Measurements from ENCODE around the gene CAPN5.
A peak's percentile ranks its signal among the peaks of the same experiment; 100 is the strongest.

The CAPN5 gene

DNA sequence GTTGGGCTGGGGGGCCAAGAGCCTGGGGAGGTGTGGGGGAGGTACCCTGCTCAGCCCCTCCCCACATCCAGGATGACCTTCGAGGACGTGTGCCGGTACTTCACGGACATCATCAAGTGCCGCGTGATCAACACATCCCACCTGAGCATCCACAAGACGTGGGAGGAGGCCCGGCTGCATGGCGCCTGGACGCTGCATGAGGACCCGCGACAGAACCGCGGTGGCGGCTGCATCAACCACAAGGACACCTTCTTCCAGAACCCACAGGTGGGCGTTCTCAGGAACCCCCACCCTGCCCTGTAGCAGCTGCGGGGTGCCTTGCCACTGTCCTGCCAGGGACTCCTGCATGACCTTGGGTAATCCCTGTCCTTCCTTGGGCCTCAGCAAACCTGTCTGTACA lies 51.3 kb downstream of the CAPN5 start:
- no peaks in the 10 kb centered on the region for H3K36me3 Mint-ChIP-seq (ENCODE audit: low read depth)
- H3K4me3 Mint-ChIP-seq = no peak overlapping the region
- no peaks in the 10 kb centered on the region for H3K27me3 Mint-ChIP-seq
- H3K4me1 Mint-ChIP-seq (ENCODE audit: low read depth) = no peaks in the 10 kb centered on the region
- no peak overlapping the region for H3K27ac Mint-ChIP-seq
- H3K9me3 Mint-ChIP-seq = no peaks in the 10 kb centered on the region

DNA sequence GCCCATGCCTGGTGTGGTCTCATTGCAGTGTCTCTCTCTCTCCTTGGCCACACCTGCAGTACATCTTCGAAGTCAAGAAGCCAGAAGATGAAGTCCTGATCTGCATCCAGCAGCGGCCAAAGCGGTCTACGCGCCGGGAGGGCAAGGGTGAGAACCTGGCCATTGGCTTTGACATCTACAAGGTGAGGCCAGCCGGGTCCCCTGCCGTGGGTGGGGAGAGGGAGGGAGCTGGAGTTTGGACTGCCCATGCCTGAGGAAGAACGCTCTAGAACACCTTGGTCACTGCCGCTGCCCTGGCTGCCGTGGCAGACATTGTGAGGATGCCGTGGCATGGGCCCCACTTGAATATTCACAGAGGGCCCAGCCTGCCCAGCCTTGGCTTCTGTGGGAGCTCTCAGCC lies 52.2 kb downstream of the CAPN5 start:
- Mint-ChIP-seq H3K9me3 (no peaks in the 10 kb centered on the region), H3K27ac (no peak overlapping the region), H3K4me3 (no peak overlapping the region), H3K36me3 (ENCODE audit: low read depth) (no peaks in the 10 kb centered on the region), H3K27me3 (no peaks in the 10 kb centered on the region), H3K4me1 (ENCODE audit: low read depth) (no peaks in the 10 kb centered on the region)

DNA sequence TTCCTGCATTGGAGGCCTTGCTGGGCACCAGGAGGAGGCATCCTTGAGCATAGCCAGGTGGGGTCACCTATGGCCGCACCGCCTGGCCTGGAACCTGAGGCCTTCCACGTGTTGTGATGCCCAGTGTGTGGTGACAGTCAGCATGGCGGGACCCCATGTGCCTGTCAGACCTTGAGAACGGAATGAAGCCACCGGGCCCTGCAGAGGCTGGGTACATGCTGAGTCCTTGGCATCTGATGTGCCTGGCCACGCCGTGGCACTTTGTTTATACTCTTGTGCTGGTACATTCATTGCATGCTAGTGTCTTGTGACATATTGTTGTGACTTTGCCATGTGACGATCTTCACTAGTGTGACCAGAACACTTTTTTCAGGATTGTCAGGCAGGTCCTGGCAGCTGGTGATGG lies 52.8 kb downstream of the CAPN5 start:
- Mint-ChIP-seq H3K4me3 (no peak overlapping the region), H3K27me3 (no peaks in the 10 kb centered on the region), H3K27ac (no peak overlapping the region), H3K9me3 (no peaks in the 10 kb centered on the region), H3K4me1 (ENCODE audit: low read depth) (no peaks in the 10 kb centered on the region), H3K36me3 (ENCODE audit: low read depth) (no peaks in the 10 kb centered on the region)

DNA sequence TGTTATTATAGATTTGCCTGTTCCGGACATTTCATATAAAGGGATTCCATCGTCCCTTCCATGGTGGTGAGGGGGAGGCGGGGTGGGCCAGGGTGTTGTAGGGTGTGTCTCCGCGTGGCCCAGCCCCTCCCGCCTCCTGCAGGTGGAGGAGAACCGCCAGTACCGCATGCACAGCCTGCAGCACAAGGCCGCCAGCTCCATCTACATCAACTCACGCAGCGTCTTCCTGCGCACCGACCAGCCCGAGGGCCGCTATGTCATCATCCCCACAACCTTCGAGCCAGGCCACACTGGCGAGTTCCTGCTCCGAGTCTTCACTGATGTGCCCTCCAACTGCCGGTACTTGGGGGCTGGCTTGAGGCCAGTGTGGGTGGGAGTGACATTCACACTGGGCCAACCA lies 53.8 kb downstream of the CAPN5 start:
- Mint-ChIP-seq H3K4me1 (ENCODE audit: low read depth) (no peaks in the 10 kb centered on the region), H3K9me3 (no peaks in the 10 kb centered on the region), H3K36me3 (ENCODE audit: low read depth) (no peaks in the 10 kb centered on the region), H3K27ac (no peak overlapping the region), H3K4me3 (no peak overlapping the region), H3K27me3 (no peaks in the 10 kb centered on the region)

DNA sequence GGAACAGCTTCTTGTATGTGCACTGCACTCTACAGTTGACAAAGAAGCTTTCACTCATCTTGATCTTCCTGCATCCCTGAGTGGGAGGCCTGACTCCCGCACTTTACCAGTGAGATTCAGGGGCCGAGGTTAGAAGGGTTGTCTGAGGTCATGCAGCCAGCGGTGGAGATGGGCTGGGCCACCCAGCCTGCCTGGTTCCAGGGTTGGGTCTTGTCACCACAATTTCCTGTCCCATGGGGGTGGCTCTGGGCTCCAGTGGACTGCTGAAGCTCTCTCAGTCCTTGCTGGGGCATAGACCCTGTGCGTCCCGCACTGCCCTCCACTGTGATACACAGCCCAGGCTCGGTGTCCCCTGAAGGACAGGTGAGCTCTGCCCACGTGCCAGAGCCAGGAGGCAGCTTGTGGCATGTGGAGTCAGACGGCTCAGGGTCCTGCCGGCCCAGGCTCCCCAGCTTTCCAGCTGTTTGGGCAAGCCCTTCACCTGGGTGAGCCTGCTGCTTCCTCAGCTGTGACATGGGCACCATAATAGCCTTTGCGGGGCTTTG lies 54.4 kb downstream of the CAPN5 start:
- Mint-ChIP-seq H3K9me3 (no peaks in the 10 kb centered on the region), H3K4me3 (no peak overlapping the region), H3K27ac (no peak overlapping the region), H3K4me1 (ENCODE audit: low read depth) (no peaks in the 10 kb centered on the region), H3K36me3 (ENCODE audit: low read depth) (no peaks in the 10 kb centered on the region), H3K27me3 (no peaks in the 10 kb centered on the region)

DNA sequence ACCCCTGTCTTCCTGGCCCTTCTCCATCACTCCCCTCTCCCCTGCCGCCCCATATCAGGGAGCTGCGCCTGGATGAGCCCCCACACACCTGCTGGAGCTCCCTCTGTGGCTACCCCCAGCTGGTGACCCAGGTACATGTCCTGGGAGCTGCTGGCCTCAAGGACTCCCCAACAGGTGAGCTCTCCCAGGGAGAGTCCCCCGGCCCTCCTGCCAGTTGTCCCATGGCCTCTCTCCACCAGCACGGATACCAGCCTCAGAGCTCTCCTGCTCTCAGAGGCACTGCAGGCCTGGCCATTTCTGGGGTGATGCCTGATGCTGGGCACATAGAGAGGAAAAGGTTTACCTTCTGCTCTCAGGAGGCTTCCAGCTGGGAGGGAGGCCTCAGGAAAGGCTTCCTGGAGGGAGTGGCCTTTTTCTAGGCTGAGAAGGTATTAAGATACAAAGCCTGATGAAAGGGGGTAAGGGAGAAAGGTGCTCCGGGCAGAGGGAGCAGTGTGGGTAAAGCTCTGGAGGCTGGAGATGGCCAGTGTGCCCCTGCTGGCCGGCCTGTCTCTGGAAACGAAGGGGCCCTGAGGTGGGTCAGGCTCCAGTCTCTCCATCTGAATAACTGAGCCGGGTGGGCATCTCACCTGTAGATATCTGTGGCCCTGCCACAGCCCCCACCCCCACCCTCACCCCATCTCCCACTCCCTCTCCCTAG lies 55.3 kb downstream of the CAPN5 start:
- no peaks in the 10 kb centered on the region for H3K36me3 Mint-ChIP-seq (ENCODE audit: low read depth)
- no peak overlapping the region for H3K27ac Mint-ChIP-seq
- H3K9me3 Mint-ChIP-seq = no peaks in the 10 kb centered on the region
- H3K4me1 Mint-ChIP-seq (ENCODE audit: low read depth) = no peaks in the 10 kb centered on the region
- no peaks in the 10 kb centered on the region for H3K27me3 Mint-ChIP-seq
- H3K4me3 Mint-ChIP-seq = no peak overlapping the region

DNA sequence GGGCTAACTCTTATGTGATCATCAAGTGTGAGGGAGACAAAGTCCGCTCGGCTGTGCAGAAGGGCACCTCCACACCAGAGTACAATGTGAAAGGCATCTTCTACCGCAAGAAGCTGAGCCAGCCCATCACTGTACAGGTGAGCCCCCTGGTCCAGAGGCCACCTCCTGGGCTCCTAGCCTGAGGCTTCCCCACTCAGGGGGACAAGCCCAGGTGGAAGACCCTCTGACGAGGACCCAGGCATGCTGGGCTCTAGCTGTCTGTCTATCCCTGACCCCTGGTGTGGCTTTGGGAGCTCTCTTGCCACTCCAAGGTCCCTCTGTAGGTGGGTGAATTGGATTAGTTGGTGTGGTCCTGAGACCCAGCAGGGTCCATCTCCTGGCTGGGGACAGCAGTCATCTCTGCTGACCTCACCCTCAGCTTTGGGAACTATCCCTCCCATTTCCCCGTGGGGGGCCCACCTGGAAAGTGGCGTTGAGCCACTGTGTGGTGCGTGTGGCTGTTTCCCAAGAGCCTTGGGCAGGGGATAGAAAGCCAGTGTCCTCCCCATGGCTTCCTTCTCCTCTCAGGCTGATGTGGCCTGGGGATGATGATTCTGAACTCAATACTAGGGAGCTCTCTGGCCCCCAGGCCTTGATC lies 55.9 kb downstream of the CAPN5 start:
- Mint-ChIP-seq H3K36me3 (ENCODE audit: low read depth) (no peaks in the 10 kb centered on the region), H3K27me3 (no peaks in the 10 kb centered on the region), H3K4me3 (no peak overlapping the region), H3K4me1 (ENCODE audit: low read depth) (peaks cover 6% of the 10 kb centered on the region), H3K9me3 (no peaks in the 10 kb centered on the region), H3K27ac (no peak overlapping the region)

DNA sequence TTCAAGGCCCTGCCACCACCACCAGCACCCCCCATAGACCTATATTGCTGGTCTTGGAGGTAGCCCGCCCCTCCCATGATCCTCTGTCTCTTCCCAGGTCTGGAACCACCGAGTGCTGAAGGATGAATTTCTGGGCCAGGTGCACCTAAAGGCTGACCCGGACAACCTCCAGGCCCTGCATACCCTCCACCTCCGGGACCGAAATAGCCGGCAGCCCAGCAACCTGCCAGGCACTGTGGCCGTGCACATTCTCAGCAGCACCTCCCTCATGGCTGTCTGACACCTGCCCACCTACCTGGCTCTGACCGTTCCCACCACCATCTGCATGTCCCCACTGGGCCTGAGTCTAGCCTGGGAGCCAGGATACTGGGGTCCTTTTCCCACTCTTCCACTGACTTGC lies 56.8 kb downstream of the CAPN5 start:
- Mint-ChIP-seq H3K9me3 (no peaks in the 10 kb centered on the region), H3K4me3 (no peak overlapping the region), H3K4me1 (ENCODE audit: low read depth) (peaks cover 6% of the 10 kb centered on the region), H3K27me3 (no peaks in the 10 kb centered on the region), H3K27ac (no peak overlapping the region), H3K36me3 (ENCODE audit: low read depth) (no peaks in the 10 kb centered on the region)

DNA sequence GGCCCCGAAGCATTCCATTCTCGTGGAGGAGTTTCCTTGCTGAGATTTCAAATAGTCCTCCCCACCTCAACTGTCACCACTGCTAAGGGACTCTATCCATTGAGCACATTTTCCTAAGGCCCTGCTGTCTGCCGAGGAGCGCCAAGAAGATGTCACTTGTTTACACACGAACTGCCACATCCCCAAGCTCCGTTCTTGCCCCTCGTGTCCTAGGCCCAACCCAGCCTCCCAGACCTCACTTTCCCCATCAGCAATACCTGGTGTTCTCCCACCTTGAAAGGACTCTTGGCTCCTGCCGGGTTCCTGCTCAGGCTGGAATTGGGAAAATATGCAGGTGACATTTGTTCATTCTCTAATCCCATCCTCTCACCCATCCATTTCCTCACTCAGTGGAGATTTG lies 57.3 kb downstream of the CAPN5 start:
- no peaks in the 10 kb centered on the region for H3K36me3 Mint-ChIP-seq (ENCODE audit: low read depth)
- no peak overlapping the region for H3K4me3 Mint-ChIP-seq
- H3K4me1 Mint-ChIP-seq (ENCODE audit: low read depth) = peaks cover 6% of the 10 kb centered on the region
- H3K27ac Mint-ChIP-seq = no peak overlapping the region
- no peaks in the 10 kb centered on the region for H3K9me3 Mint-ChIP-seq
- no peaks in the 10 kb centered on the region for H3K27me3 Mint-ChIP-seq

DNA sequence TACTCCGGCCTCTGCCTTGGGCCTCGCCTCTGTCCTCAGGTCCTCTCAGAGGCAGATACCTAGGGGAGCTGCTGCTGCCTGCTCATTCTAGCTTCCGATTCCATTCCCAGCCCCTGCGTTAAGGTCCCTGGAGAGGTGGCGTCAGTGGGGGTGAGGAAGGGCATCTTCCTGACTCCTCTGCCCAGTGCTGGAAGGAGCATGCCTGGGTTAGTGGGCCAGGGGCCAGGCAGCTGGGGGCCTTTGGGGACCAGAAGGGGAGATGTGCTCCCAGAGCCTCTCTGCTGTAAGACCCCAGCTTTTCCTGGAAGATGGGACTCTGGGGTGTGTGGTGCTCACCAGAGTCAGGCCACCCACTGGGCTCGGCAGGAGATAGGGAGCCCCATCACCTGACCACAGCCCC lies 57.7 kb downstream of the CAPN5 start:
- Mint-ChIP-seq H3K27ac (no peak overlapping the region), H3K27me3 (no peaks in the 10 kb centered on the region), H3K36me3 (ENCODE audit: low read depth) (no peaks in the 10 kb centered on the region), H3K4me3 (no peak overlapping the region), H3K9me3 (no peaks in the 10 kb centered on the region), H3K4me1 (ENCODE audit: low read depth) (peaks cover 6% of the 10 kb centered on the region)

DNA sequence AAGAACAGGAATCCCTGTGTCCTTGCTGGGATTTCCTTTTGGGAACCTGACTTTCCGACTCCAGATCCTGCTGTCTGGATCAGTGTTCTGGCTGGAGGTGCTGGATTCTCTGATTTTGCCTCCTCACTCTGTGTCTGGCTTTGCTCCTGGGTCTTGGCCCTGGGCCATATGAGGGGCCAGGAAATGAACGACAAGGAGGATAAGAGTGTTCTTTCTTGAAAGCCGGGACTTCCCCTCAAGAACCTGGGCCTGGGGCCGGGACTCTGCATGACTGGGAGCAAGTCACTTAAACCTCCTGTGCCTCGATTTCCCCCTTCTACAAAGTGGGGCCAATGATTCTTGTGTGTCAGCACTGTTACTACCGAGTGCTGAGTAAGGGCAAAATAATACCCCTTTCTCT lies 58.4 kb downstream of the CAPN5 start:
- H3K4me1 Mint-ChIP-seq (ENCODE audit: low read depth) = peaks cover 6% of the 10 kb centered on the region
- no peaks in the 10 kb centered on the region for H3K36me3 Mint-ChIP-seq (ENCODE audit: low read depth)
- H3K9me3 Mint-ChIP-seq = no peaks in the 10 kb centered on the region
- H3K27ac Mint-ChIP-seq = no peak overlapping the region
- H3K4me3 Mint-ChIP-seq = no peak overlapping the region
- H3K27me3 Mint-ChIP-seq = no peaks in the 10 kb centered on the region

DNA sequence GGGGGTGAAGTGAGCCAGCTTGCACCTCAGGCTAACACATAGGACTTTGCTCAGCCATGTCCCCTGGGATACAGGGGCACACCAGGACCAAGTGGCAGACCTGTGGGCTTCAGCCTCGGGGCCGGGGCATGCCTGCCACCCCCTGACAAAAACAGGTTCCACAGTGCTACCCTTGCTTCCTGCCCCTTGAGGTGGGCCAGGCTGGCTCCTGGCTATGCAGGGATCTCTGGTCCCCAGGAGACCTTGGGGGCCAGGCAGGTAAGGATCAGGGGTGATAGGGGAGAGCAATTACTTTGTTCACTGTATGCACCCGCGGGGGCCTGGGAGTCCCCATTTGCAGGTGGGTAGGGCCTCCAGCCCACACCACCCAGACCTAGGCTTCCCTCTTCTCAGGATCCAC lies 58.9 kb downstream of the CAPN5 start:
- Mint-ChIP-seq H3K9me3 (no peaks in the 10 kb centered on the region), H3K27me3 (no peaks in the 10 kb centered on the region), H3K4me3 (no peak overlapping the region), H3K27ac (no peak overlapping the region), H3K36me3 (ENCODE audit: low read depth) (no peaks in the 10 kb centered on the region), H3K4me1 (ENCODE audit: low read depth) (peaks cover 6% of the 10 kb centered on the region)

DNA sequence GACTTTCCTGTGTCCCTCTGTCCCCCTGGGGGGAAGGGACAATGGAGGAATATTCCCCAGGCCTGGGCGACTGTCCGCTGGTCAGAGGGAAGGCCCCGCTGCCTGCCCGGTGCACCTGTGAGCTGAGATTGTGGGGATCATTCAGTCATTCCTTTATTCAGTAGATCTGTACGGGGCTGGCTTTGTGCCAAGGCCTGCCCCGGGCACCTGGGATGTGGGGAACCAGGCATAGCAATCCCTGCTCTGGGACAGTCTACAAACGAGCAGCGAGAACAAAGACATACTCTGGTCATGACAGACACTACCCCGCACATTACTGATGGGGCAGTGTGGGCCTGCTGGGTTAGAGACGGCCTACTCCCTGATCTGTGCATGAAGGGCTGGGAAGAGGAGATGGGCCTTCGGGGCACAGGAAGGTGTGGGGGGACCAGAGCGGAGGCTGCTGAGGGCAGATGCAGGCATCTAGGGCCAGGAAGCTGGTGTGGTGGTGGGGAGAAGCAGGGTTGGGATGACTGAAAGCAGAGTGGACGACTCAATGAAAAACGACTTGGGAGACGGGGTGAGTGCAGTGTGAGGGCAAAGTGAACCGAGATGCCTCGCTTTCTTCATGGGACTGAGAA lies 59.5 kb downstream of the CAPN5 start:
- peaks cover 6% of the 10 kb centered on the region for H3K4me1 Mint-ChIP-seq (ENCODE audit: low read depth)
- H3K4me3 Mint-ChIP-seq = no peak overlapping the region
- H3K27me3 Mint-ChIP-seq = no peaks in the 10 kb centered on the region
- no peaks in the 10 kb centered on the region for H3K36me3 Mint-ChIP-seq (ENCODE audit: low read depth)
- H3K27ac Mint-ChIP-seq = no peak overlapping the region
- no peaks in the 10 kb centered on the region for H3K9me3 Mint-ChIP-seq

DNA sequence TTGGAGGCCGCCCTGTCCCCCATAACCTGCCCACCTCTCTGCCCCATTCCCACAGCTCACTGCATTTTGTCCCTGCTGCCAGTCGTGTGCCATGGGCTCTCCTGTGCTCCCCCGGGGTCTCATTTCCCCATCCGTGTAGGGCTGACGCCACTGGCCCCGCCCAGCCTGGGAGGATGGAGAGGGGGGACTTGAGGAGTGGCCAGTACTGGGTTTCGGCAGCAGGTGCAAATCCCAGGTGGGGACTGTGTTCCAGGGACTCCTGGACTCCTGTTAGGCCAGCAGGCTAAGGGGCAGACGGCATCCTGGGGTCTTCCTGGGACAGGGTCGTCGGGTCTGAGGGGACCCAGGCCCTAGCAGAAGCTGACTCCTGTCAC lies 60.1 kb downstream of the CAPN5 start:
- Mint-ChIP-seq H3K4me3 (no peak overlapping the region), H3K4me1 (ENCODE audit: low read depth) (peaks cover 6% of the 10 kb centered on the region)

DNA sequence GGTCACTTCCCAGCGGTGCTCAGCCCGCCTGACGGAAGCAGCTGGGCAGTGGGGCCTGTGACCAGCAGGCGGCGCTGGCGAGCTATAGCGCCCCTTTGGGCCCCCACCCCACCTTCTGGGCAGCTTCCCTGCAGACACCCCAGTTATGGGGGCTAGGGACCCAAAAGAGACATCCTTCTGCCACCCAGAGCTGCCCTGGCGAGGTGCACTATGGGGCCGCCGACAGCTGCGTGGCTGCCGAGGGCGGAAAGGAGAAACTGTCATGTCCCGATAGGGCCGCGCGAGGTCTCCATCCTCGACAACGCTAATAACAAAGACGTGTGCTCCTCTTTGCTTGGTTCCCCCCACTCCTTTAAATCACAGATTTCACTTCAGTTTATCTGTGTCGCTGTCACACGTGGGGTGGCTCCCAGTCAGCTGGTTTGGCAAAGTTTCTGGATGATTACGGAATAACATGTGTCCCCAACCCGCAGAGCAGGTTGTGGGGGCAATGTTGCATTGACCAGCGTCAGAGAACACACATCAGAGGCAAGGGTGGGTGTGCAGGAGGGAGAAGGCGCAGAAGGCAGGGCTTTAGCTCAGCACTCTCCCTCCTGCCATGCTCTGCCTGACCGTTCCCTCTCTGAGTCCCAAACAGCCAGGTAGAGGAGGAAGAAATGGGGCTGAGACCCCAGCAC lies 60.6 kb downstream of the CAPN5 start:
- Mint-ChIP-seq H3K4me1 (ENCODE audit: low read depth) (peaks cover 6% of the 10 kb centered on the region), H3K27me3 (no peaks in the 10 kb centered on the region), H3K9me3 (no peaks in the 10 kb centered on the region), H3K4me3 (peak overlapping the region; percentile 35), H3K27ac (no peak overlapping the region), H3K36me3 (ENCODE audit: low read depth) (no peaks in the 10 kb centered on the region)

More for the DNA sequence above, 60.1 kb downstream of the CAPN5 start:
- Mint-ChIP-seq H3K36me3 (ENCODE audit: low read depth) (no peaks in the 10 kb centered on the region), H3K27me3 (no peaks in the 10 kb centered on the region), H3K9me3 (no peaks in the 10 kb centered on the region), H3K27ac (no peak overlapping the region)

Measured in stimulated activated naive CD8-positive, alpha-beta T cell treated with anti-CD3 and anti-CD28 coated beads, Interleukin-15, Interleukin-2, amounts not matched to agents 100 ng/mL and 50 ng/mL, for 24 hours (primary cell).